ENCODE data around the gene NRTN.

The NRTN gene

GRCh38 chr19:5877882-5878281 lies 73.0 kb downstream of the NRTN start:
- Histone ChIP-seq H2AFZ (ENCODE audit: low read length) (no peak overlapping the region), H4K20me1 (ENCODE audit: insufficient read depth, low read length, poor library complexity, severe bottlenecking) (no peaks in the 10 kb centered on the region), H3K9me3 (ENCODE audit: insufficient read depth, low read depth, low read length) (no peaks in the 10 kb centered on the region), H3K36me3 (ENCODE audit: insufficient read depth, low read length) (no peaks in the 10 kb centered on the region), H3K79me2 (ENCODE audit: insufficient read depth, low read length) (no peaks in the 10 kb centered on the region), H3K9me2 (replicated peaks; ENCODE audit: low read depth, low read length) (no peaks in the 10 kb centered on the region), H3K4me1 (ENCODE audit: insufficient read depth, low read length, poor library complexity, severe bottlenecking) (no peaks in the 10 kb centered on the region), H3F3A (ENCODE audit: low read depth) (no peaks in the 10 kb centered on the region), H3K9ac (ENCODE audit: low read depth, low read length, poor library complexity, severe bottlenecking) (no peak overlapping the region), H3K4me3 (ENCODE audit: low read length, poor library complexity, severe bottlenecking) (no peak overlapping the region), H3K27me3 (ENCODE audit: insufficient read depth, low read length, poor library complexity, severe bottlenecking) (no peaks in the 10 kb centered on the region), H3K4me2 (ENCODE audit: low read depth, low read length, poor library complexity, severe bottlenecking) (no peak overlapping the region)
- no peak for TF ChIP-seq EZH2phosphoT487 (IDR thresholded peaks at IDR 0.05; ENCODE audit: borderline replicate concordance)
- TF ChIP-seq CTCF (conservative IDR thresholded peaks at IDR 0.05; ENCODE audit: low read length): no peak
